ENCODE results near the gene GALNT18.
A peak's percentile ranks its signal among the peaks of the same experiment; 100 is the strongest.

The GALNT18 gene

GRCh38 chr11:11607772-11608171 is 14.0 kb downstream of the GALNT18 start:
- Histone ChIP-seq H2AK5ac (ENCODE audit: low read depth, low read length) (no peak overlapping the region), H4K8ac (ENCODE audit: low read depth, low read length) (no peak overlapping the region), H3K9ac (ENCODE audit: low read depth, low read length, poor library complexity) (no peak overlapping the region), H3K27me3 (ENCODE audit: control insufficient read depth in 3 of 3, insufficient read depth in 3 of 3, low read depth in 1 of 3, low read length in 3 of 3) (no peaks in the 10 kb centered on the region), H3K27ac (replicated peaks; ENCODE audit: low read length) (no peak overlapping the region), H3K4me2 (ENCODE audit: insufficient read depth, low read length, poor library complexity, severe bottlenecking) (no peak overlapping the region), H3K9me3 (replicated peaks in 1 of 2; ENCODE audit: control insufficient read depth in 2 of 2, insufficient read depth in 1 of 2, low read depth in 1 of 2, low read length in 2 of 2) (no peaks in the 10 kb centered on the region), H2AFZ (ENCODE audit: low read length) (no peak overlapping the region), H3K4me1 (ENCODE audit: control insufficient read depth in 2 of 2, insufficient read depth in 1 of 2, low read depth in 1 of 2, low read length in 2 of 2) (peaks cover 0 to 3% of the 10 kb centered on the region in 2 donors), H3K79me1 (ENCODE audit: low read depth, low read length) (no peaks in the 10 kb centered on the region), H3K4me3 (ENCODE audit: low read length in 2 of 2) (no peak overlapping the region), H4K91ac (ENCODE audit: low read depth, low read length, poor library complexity) (no peak overlapping the region), H3K4ac (ENCODE audit: low read length) (no peak overlapping the region), H2BK5ac (ENCODE audit: low read length) (no peak overlapping the region), H2BK120ac (ENCODE audit: low read depth, low read length) (no peak overlapping the region), H3K23ac (ENCODE audit: low read depth, low read length, poor library complexity) (no peak overlapping the region), H3K14ac (ENCODE audit: low read length) (no peak overlapping the region), H2BK15ac (ENCODE audit: low read length) (no peak overlapping the region), H3K18ac (ENCODE audit: low read length) (no peak overlapping the region), H2BK12ac (ENCODE audit: low read length) (no peak overlapping the region), H3K36me3 (replicated peaks in 1 of 2; ENCODE audit: control insufficient read depth in 2 of 2, insufficient read depth in 2 of 2, low read length in 2 of 2) (no peaks in the 10 kb centered on the region)
- DNase-seq (ENCODE audit: low spot score): no peak
- no CpG with 5 or more reads among the region's 2 CpGs for WGBS, 2 donors (ENCODE audit: extremely low coverage in 2 of 2, insufficient read length in 2 of 2, insufficient replicate concordance in 1 of 2)

GRCh38 chr11:11605821-11606450 is 15.9 kb downstream of the GALNT18 start:
- no peaks in the 10 kb centered on the region for H3K36me3 ChIP-seq (replicated peaks in 1 of 2; ENCODE audit: control insufficient read depth in 2 of 2, insufficient read depth in 2 of 2, low read length in 2 of 2)
- H3K18ac ChIP-seq (ENCODE audit: low read length): no peak overlapping the region
- H3K23ac ChIP-seq (ENCODE audit: low read depth, low read length, poor library complexity): no peak overlapping the region
- H2AFZ ChIP-seq (ENCODE audit: low read length): no peak overlapping the region
- H2BK5ac ChIP-seq (ENCODE audit: low read length): no peak overlapping the region
- no peaks in the 10 kb centered on the region for H3K79me1 ChIP-seq (ENCODE audit: low read depth, low read length)
- H4K8ac ChIP-seq (ENCODE audit: low read depth, low read length): no peak overlapping the region
- H2BK12ac ChIP-seq (ENCODE audit: low read length): no peak overlapping the region
- peaks cover 0 to 3% of the 10 kb centered on the region in 2 donors for H3K4me1 ChIP-seq (ENCODE audit: control insufficient read depth in 2 of 2, insufficient read depth in 1 of 2, low read depth in 1 of 2, low read length in 2 of 2)
- no peak overlapping the region for H3K4me3 ChIP-seq (ENCODE audit: low read length in 2 of 2)
- no peak overlapping the region for H3K4ac ChIP-seq (ENCODE audit: low read length)
- no peak overlapping the region for H3K4me2 ChIP-seq (ENCODE audit: insufficient read depth, low read length, poor library complexity, severe bottlenecking)
- no peak overlapping the region for H3K27ac ChIP-seq (replicated peaks; ENCODE audit: low read length)
- WGBS, 2 donors (ENCODE audit: extremely low coverage in 2 of 2, insufficient read length in 2 of 2, insufficient replicate concordance in 1 of 2): no CpG with 5 or more reads among the region's 5 CpGs
- no peaks in the 10 kb centered on the region for H3K9me3 ChIP-seq (replicated peaks in 1 of 2; ENCODE audit: control insufficient read depth in 2 of 2, insufficient read depth in 1 of 2, low read depth in 1 of 2, low read length in 2 of 2)
- H2AK5ac ChIP-seq (ENCODE audit: low read depth, low read length): no peak overlapping the region
- no peak overlapping the region for H2BK120ac ChIP-seq (ENCODE audit: low read depth, low read length)
- no peaks in the 10 kb centered on the region for H3K27me3 ChIP-seq (ENCODE audit: control insufficient read depth in 3 of 3, insufficient read depth in 3 of 3, low read depth in 1 of 3, low read length in 3 of 3)
- DNase-seq (ENCODE audit: low spot score): no peak
- H2BK15ac ChIP-seq (ENCODE audit: low read length): no peak overlapping the region
- H3K14ac ChIP-seq (ENCODE audit: low read length): no peak overlapping the region
- no peak overlapping the region for H3K9ac ChIP-seq (ENCODE audit: low read depth, low read length, poor library complexity)
- H4K91ac ChIP-seq (ENCODE audit: low read depth, low read length, poor library complexity): no peak overlapping the region

GRCh38 chr11:11605181-11605580 is 16.6 kb downstream of the GALNT18 start:
- no peak overlapping the region for H2AK5ac ChIP-seq (ENCODE audit: low read depth, low read length)
- no peak overlapping the region for H2AFZ ChIP-seq (ENCODE audit: low read length)
- WGBS, 2 donors (ENCODE audit: extremely low coverage in 2 of 2, insufficient read length in 2 of 2, insufficient replicate concordance in 1 of 2): no CpG with 5 or more reads among the region's 6 CpGs
- no peak overlapping the region for H2BK12ac ChIP-seq (ENCODE audit: low read length)
- H3K23ac ChIP-seq (ENCODE audit: low read depth, low read length, poor library complexity): no peak overlapping the region
- no peak overlapping the region for H3K4me2 ChIP-seq (ENCODE audit: insufficient read depth, low read length, poor library complexity, severe bottlenecking)
- no peak overlapping the region for H3K14ac ChIP-seq (ENCODE audit: low read length)
- H3K9ac ChIP-seq (ENCODE audit: low read depth, low read length, poor library complexity): no peak overlapping the region
- peaks cover 0 to 3% of the 10 kb centered on the region in 2 donors for H3K4me1 ChIP-seq (ENCODE audit: control insufficient read depth in 2 of 2, insufficient read depth in 1 of 2, low read depth in 1 of 2, low read length in 2 of 2)
- H2BK5ac ChIP-seq (ENCODE audit: low read length): no peak overlapping the region
- H3K9me3 ChIP-seq (replicated peaks in 1 of 2; ENCODE audit: control insufficient read depth in 2 of 2, insufficient read depth in 1 of 2, low read depth in 1 of 2, low read length in 2 of 2): no peaks in the 10 kb centered on the region
- no peak overlapping the region for H2BK120ac ChIP-seq (ENCODE audit: low read depth, low read length)
- no peaks in the 10 kb centered on the region for H3K27me3 ChIP-seq (ENCODE audit: control insufficient read depth in 3 of 3, insufficient read depth in 3 of 3, low read depth in 1 of 3, low read length in 3 of 3)
- H3K36me3 ChIP-seq (replicated peaks in 1 of 2; ENCODE audit: control insufficient read depth in 2 of 2, insufficient read depth in 2 of 2, low read length in 2 of 2): no peaks in the 10 kb centered on the region
- no peak overlapping the region for H3K18ac ChIP-seq (ENCODE audit: low read length)
- H3K4me3 ChIP-seq (ENCODE audit: low read length in 2 of 2): no peak overlapping the region
- no peak overlapping the region for H3K27ac ChIP-seq (replicated peaks; ENCODE audit: low read length)
- no peak for DNase-seq (ENCODE audit: low spot score)
- no peak overlapping the region for H2BK15ac ChIP-seq (ENCODE audit: low read length)
- no peak overlapping the region for H4K91ac ChIP-seq (ENCODE audit: low read depth, low read length, poor library complexity)
- H4K8ac ChIP-seq (ENCODE audit: low read depth, low read length): no peak overlapping the region
- H3K79me1 ChIP-seq (ENCODE audit: low read depth, low read length): no peaks in the 10 kb centered on the region
- H3K4ac ChIP-seq (ENCODE audit: low read length): no peak overlapping the region

- Histone ChIP-seq H3K23ac (ENCODE audit: low read depth, low read length, poor library complexity) (no peak overlapping the region), H3K4me1 (ENCODE audit: control insufficient read depth in 2 of 2, insufficient read depth in 1 of 2, low read depth in 1 of 2, low read length in 2 of 2) (peaks cover 0 to 3% of the 10 kb centered on the region in 2 donors), H2BK5ac (ENCODE audit: low read length) (no peak overlapping the region), H2AK5ac (ENCODE audit: low read depth, low read length) (no peak overlapping the region), H2BK12ac (ENCODE audit: low read length) (no peak overlapping the region), H3K9me3 (replicated peaks in 1 of 2; ENCODE audit: control insufficient read depth in 2 of 2, insufficient read depth in 1 of 2, low read depth in 1 of 2, low read length in 2 of 2) (no peaks in the 10 kb centered on the region), H3K27me3 (ENCODE audit: control insufficient read depth in 3 of 3, insufficient read depth in 3 of 3, low read depth in 1 of 3, low read length in 3 of 3) (no peaks in the 10 kb centered on the region), H3K9ac (ENCODE audit: low read depth, low read length, poor library complexity) (peak overlapping the region; percentile 36), H3K18ac (ENCODE audit: low read length) (no peak overlapping the region), H3K27ac (replicated peaks; ENCODE audit: low read length) (no peak overlapping the region), H4K91ac (ENCODE audit: low read depth, low read length, poor library complexity) (no peak overlapping the region), H3K36me3 (replicated peaks in 1 of 2; ENCODE audit: control insufficient read depth in 2 of 2, insufficient read depth in 2 of 2, low read length in 2 of 2) (no peaks in the 10 kb centered on the region), H2BK15ac (ENCODE audit: low read length) (no peak overlapping the region), H3K4me2 (ENCODE audit: insufficient read depth, low read length, poor library complexity, severe bottlenecking) (no peak overlapping the region), H2BK120ac (ENCODE audit: low read depth, low read length) (no peak overlapping the region), H3K4ac (ENCODE audit: low read length) (no peak overlapping the region), H3K4me3 (ENCODE audit: low read length in 2 of 2) (no peak overlapping the region), H3K79me1 (ENCODE audit: low read depth, low read length) (no peaks in the 10 kb centered on the region), H3K14ac (ENCODE audit: low read length) (no peak overlapping the region), H4K8ac (ENCODE audit: low read depth, low read length) (no peak overlapping the region), H2AFZ (ENCODE audit: low read length) (no peak overlapping the region)
- DNase-seq (ENCODE audit: low spot score): no peak
- WGBS, 2 donors (ENCODE audit: extremely low coverage in 2 of 2, insufficient read length in 2 of 2, insufficient replicate concordance in 1 of 2): no CpG with 5 or more reads among the region's 7 CpGs
Observed at GRCh38 chr11:11604370-11604990, 17.3 kb downstream of the GALNT18 start.

Measured in neuronal stem cell (in vitro differentiated cells).